IMR-90 (cell line): Measurements from ENCODE around the gene C14orf119. TPM values are rescaled to one million over a fixed set of nuclear protein-coding genes. Genes with fewer than 3 reads are reported as not detected.

Experiments
- ATAC-seq: fragments of 200-7000 bp; cut with Tn5 transposase; 2 replicates; pipeline ENCODE4 v1.9.1; 2020; ENCODE audit warnings: low read depth, mild to moderate bottlenecking, moderate library complexity
- BruUV-seq: library from RNA; stranded (reverse); fragments of 400-500 nt; replicated peaks from 2 replicates; lab custom pipeline; 2021; lab: Mats Ljungman, UMichigan
- CTCF ChIA-PET: fragments of 300-600 bp; formaldehyde crosslinking; extraction: SDS; loops from one replicate; lab custom pipeline; 2021; ENCODE audit warnings: antibody characterized with exemption; lab: Yijun Ruan, JAX
- POLR2A ChIA-PET: fragments of 300-600 bp; sonication (Branson Sonifier 250); formaldehyde crosslinking; loops from one replicate; lab custom pipeline; 2022; ENCODE audit warnings: antibody characterized with exemption; ENCODE audit not compliant: unreplicated experiment; lab: Charles Lee
- DNase-seq: peaks from one replicate; pipeline ENCODE4 v3.0.0; 2013
- H2AFZ ChIP-seq: replicated peaks from 2 replicates; pipeline ENCODE3; 2013; ENCODE audit warnings: low read length, mild to moderate bottlenecking; ENCODE audit not compliant: poor library complexity
- H2AK5ac ChIP-seq: 2 replicates; pipeline ENCODE4 v1.6.1; 2013; ENCODE audit warnings: low read depth, low read length, inconsistent platforms
- H2AK9ac ChIP-seq: replicated peaks from 2 replicates; pipeline ENCODE3; 2013; ENCODE audit warnings: mild to moderate bottlenecking, low read depth, low read length, moderate library complexity; ENCODE audit not compliant: poor library complexity
- H2BK120ac ChIP-seq: 2 replicates; pipeline ENCODE4 v1.6.1; 2013; ENCODE audit warnings: low read depth, low read length, inconsistent platforms
- H2BK15ac ChIP-seq: 3 replicates; pipeline ENCODE4 v1.6.1; 2013; ENCODE audit warnings: low read depth, low read length, inconsistent platforms
- H2BK20ac ChIP-seq: 2 replicates; pipeline ENCODE4 v1.6.1; 2013; ENCODE audit warnings: low read depth, mild to moderate bottlenecking, inconsistent platforms, low read length, moderate library complexity
- H2BK5ac ChIP-seq: 2 replicates; pipeline ENCODE4 v1.6.1; 2013; ENCODE audit warnings: mild to moderate bottlenecking, low read depth, low read length, inconsistent platforms; ENCODE audit not compliant: poor library complexity, severe bottlenecking
- H3K14ac ChIP-seq: replicated peaks from 2 replicates; pipeline ENCODE4 v1.6.1; 2013; ENCODE audit warnings: low read depth, low read length, inconsistent platforms
- H3K18ac ChIP-seq: 2 replicates; pipeline ENCODE4 v1.6.1; 2013; ENCODE audit warnings: low read depth, low read length, control low read depth
- H3K23ac ChIP-seq: 2 replicates; pipeline ENCODE4 v1.6.1; 2013; ENCODE audit warnings: low read depth, low read length, inconsistent platforms
- H3K27ac ChIP-seq: 2 replicates; pipeline ENCODE4 v1.5.1; 2013; ENCODE audit warnings: mild to moderate bottlenecking, control low read depth, low read length; ENCODE audit not compliant: insufficient read depth
- H3K27me3 ChIP-seq: 2 replicates; pipeline ENCODE4 v1.6.1; 2013; ENCODE audit warnings: low read length; ENCODE audit not compliant: control insufficient read depth, insufficient read depth
- H3K36me3 ChIP-seq: 2 replicates; pipeline ENCODE4 v1.6.1; 2013; ENCODE audit warnings: low read length, mixed read lengths; ENCODE audit not compliant: control insufficient read depth, insufficient read depth
- H3K4ac ChIP-seq: 2 replicates; pipeline ENCODE4 v1.6.1; 2013; ENCODE audit warnings: low read depth, low read length, inconsistent platforms
- H3K4me1 ChIP-seq: 2 replicates; pipeline ENCODE4 v1.6.1; 2013; ENCODE audit warnings: low read length, mixed read lengths; ENCODE audit not compliant: control insufficient read depth, insufficient read depth
- H3K4me2 ChIP-seq: 2 replicates; pipeline ENCODE4 v1.6.1; 2013; ENCODE audit warnings: low read depth, mild to moderate bottlenecking, control low read depth, low read length, moderate library complexity
- H3K4me3 ChIP-seq: 2 replicates; pipeline ENCODE4 v1.5.1; 2013; ENCODE audit warnings: low read depth, mild to moderate bottlenecking, control low read depth, low read length, moderate library complexity; ENCODE audit not compliant: insufficient read depth
- H3K56ac ChIP-seq: 2 replicates; pipeline ENCODE4 v1.6.1; 2013; ENCODE audit warnings: low read length, inconsistent platforms; ENCODE audit not compliant: insufficient read depth; ENCODE audit errors: extremely low read depth
- H3K79me1 ChIP-seq, 2 experiments: 2 replicates each; pipeline ENCODE4 v1.6.1; 2013; ENCODE audit warnings: low read length in 2 of 2, inconsistent platforms in 1 of 2, low read depth in 1 of 2
- H3K9ac ChIP-seq: 2 replicates; pipeline ENCODE4 v1.6.1; 2013; ENCODE audit warnings: low read depth, low read length, control low read depth
- H3K9me1 ChIP-seq: 2 replicates; pipeline ENCODE4 v1.6.1; 2013; ENCODE audit warnings: low read length, inconsistent platforms; ENCODE audit not compliant: insufficient read depth
- H3K9me3 ChIP-seq: 2 replicates; pipeline ENCODE4 v1.6.1; 2013; ENCODE audit warnings: low read length; ENCODE audit not compliant: control insufficient read depth, insufficient read depth
- H4K20me1 ChIP-seq: 2 replicates; pipeline ENCODE4 v1.6.1; 2013; ENCODE audit warnings: low read length, inconsistent platforms; ENCODE audit not compliant: insufficient read depth
- H4K5ac ChIP-seq: 2 replicates; pipeline ENCODE4 v1.6.1; 2013; ENCODE audit warnings: mild to moderate bottlenecking, low read depth, low read length, control low read depth
- H4K8ac ChIP-seq, 2 experiments: 2 replicates each; pipeline ENCODE4 v1.6.1; 2013; ENCODE audit warnings: low read depth in 2 of 2, low read length in 2 of 2, control low read depth in 1 of 2, inconsistent platforms in 1 of 2
- H4K91ac ChIP-seq: 2 replicates; pipeline ENCODE4 v1.6.1; 2013; ENCODE audit warnings: low read depth, low read length, inconsistent platforms; ENCODE audit not compliant: insufficient read depth
- BHLHE40 ChIP-seq: fragments of 150-350 bp; IDR thresholded peaks from 2 replicates; pipeline ENCODE4 v1.6.1; 2016; ENCODE audit warnings: mild to moderate bottlenecking, low read depth, low read length
- CEBPB ChIP-seq: IDR thresholded peaks from 2 replicates; pipeline ENCODE4 v1.6.1; 2012; ENCODE audit warnings: low read depth, low read length, improper control_type of control experiment
- ELK1 ChIP-seq: fragments of 150-350 bp; IDR thresholded peaks from 2 replicates; pipeline ENCODE4 v1.6.1; 2016; ENCODE audit warnings: low read depth, mild to moderate bottlenecking, low read length, moderate library complexity, borderline replicate concordance
- FOS ChIP-seq: fragments of 150-350 bp; IDR thresholded peaks from 2 replicates; pipeline ENCODE4 v1.6.1; 2016; ENCODE audit warnings: low read depth, low read length
- MAZ ChIP-seq: IDR thresholded peaks from 2 replicates; pipeline ENCODE4 v1.6.1; 2012; ENCODE audit warnings: low read depth, mild to moderate bottlenecking, low read length, improper control_type of control experiment, moderate library complexity, borderline replicate concordance
- MXI1 ChIP-seq: IDR thresholded peaks from 2 replicates; pipeline ENCODE4 v1.6.1; 2012; ENCODE audit warnings: low read depth, mild to moderate bottlenecking, low read length, moderate library complexity, borderline replicate concordance
- NFE2L2 ChIP-seq: fragments of 150-350 bp; IDR thresholded peaks from 2 replicates; pipeline ENCODE4 v1.6.1; 2016; ENCODE audit warnings: low read depth, mild to moderate bottlenecking, low read length
- POLR2A ChIP-seq: IDR thresholded peaks from 2 replicates; pipeline ENCODE4 v1.6.1; 2012; ENCODE audit warnings: mild to moderate bottlenecking, low read depth, low read length
- RAD21 ChIP-seq: IDR thresholded peaks from 2 replicates; pipeline ENCODE4 v1.6.1; 2012; ENCODE audit warnings: low read length, improper control_type of control experiment
- RCOR1 ChIP-seq: IDR thresholded peaks from 2 replicates; pipeline ENCODE4 v1.6.1; 2012; ENCODE audit warnings: mild to moderate bottlenecking, low read length, improper control_type of control experiment; ENCODE audit not compliant: insufficient replicate concordance
- RFX5 ChIP-seq: IDR thresholded peaks from 2 replicates; pipeline ENCODE4 v1.8.0; 2012; ENCODE audit warnings: low read depth, mild to moderate bottlenecking, low read length, moderate library complexity
- WGBS, 2 experiments: methylation state at CpG; one replicate each; pipeline versions ENCODE4 v1.1.5 to v1.1.7; 2013; ENCODE audit warnings: missing lambda C conversion rate in 2 of 2; ENCODE audit not compliant: insufficient read length in 1 of 2; ENCODE audit errors: extremely low coverage in 2 of 2; 5-methylcytosine and 5-hydroxymethylcytosine counted together
- dilution Hi-C: fragments of 300-500 bp; cut with HindIII; formaldehyde crosslinking; loops from one replicate; pipeline ENCODE4 v1.14.3; 2018; ENCODE audit warnings: low sequenced_read_pairs; ENCODE audit not compliant: unreplicated experiment
- in situ Hi-C: fragments of 300-500 bp; cut with MboI; formaldehyde crosslinking; loops from 3 replicates; pipeline ENCODE4 v1.14.3; 2019; ENCODE audit warnings: low sequenced_read_pairs, inconsistent platforms, mixed read lengths
- intact Hi-C: fragments of 100-400 bp; cut with micrococcal nuclease; formaldehyde crosslinking; loops from 2 replicates; pipeline ENCODE4 v1.10.0; 2022
- polyA plus RNA-seq, 3 experiments: library from polyadenylated mRNA; depleted of rRNA; stranded (reverse); fragments of >200 nt; gene quantifications; 2 replicates each; pipeline ENCODE4 v1.2.3, GENCODE V29; 2012; ENCODE audit warnings: low replicate concordance in 1 of 3
- total RNA-seq: library from RNA; depleted of rRNA; stranded (reverse); fragments of >200 nt; gene quantifications from 2 replicates; pipeline ENCODE4 v1.2.3, GENCODE V29; 2012
- TF ChIP-seq, protein P1 (sequence below): fragments of 150-350 bp; IDR thresholded peaks from 2 replicates; pipeline ENCODE4 v1.6.1; 2017; ENCODE audit warnings: mild to moderate bottlenecking, antibody characterized with exemption, low read length, low read depth

Gene C14orf119
- total and polyA plus RNA-seq, 2 of the 4 experiments (the other 2 are of a cell fraction) = 74.0 to 83.7 TPM

DNA sequence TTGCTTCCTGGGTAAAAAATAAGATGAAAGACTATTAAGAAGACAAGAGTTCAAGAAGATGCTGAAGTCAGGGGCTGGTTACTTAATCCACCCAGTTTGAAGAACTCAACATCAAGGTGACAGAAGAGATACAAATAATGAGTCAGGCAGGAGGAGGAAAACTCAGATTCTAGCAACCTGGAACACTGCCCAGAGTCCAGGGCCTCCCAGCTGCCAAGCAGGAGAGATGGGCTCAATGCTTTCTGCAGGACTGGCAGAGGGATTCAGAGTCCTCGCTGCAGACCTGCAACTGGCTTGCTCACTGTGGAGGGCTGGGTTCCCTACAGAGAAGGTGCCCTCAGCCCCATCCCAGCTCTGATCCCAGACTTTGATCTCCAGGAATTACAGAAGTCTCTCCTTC lies 52.4 kb downstream of the C14orf119 start:
- no peak overlapping the region for H3K18ac ChIP-seq
- no peak overlapping the region for H3K4me3 ChIP-seq
- in situ Hi-C loops (no loop called here), dilution Hi-C loops (no loop called here), intact Hi-C loops (no loop called here)
- TF ChIP-seq, protein P1, sequence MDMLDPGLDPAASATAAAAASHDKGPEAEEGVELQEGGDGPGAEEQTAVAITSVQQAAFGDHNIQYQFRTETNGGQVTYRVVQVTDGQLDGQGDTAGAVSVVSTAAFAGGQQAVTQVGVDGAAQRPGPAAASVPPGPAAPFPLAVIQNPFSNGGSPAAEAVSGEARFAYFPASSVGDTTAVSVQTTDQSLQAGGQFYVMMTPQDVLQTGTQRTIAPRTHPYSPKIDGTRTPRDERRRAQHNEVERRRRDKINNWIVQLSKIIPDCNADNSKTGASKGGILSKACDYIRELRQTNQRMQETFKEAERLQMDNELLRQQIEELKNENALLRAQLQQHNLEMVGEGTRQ = no peak
- TF ChIP-seq RAD21 = no peak
- TF ChIP-seq MXI1 = no peak
- no peak for TF ChIP-seq FOS
- no peak for TF ChIP-seq MAZ
- TF ChIP-seq RFX5 = no peak
- TF ChIP-seq POLR2A = no peak
- TF ChIP-seq NFE2L2 = no peak
- no peak for TF ChIP-seq ELK1
- no peak for TF ChIP-seq RCOR1
- no peak for TF ChIP-seq BHLHE40
- no peak for TF ChIP-seq CEBPB
- DNase-seq = peak; percentile 42
- no peak overlapping the region for H4K91ac ChIP-seq
- no peak overlapping the region for H2AK5ac ChIP-seq
- ATAC-seq = no peak; the same call in 1 of the 2 replicates
- H3K9me3 ChIP-seq = 0 out of 2 replicates have a peak, but pooled peaks cover 2% of the 10 kb centered on the region
- H4K5ac ChIP-seq = no peak overlapping the region
- no peak overlapping the region for H2BK120ac ChIP-seq
- H3K4ac ChIP-seq = no peak overlapping the region
- no peak overlapping the region for H2AK9ac ChIP-seq
- no peak overlapping the region for H4K8ac ChIP-seq
- H3K9ac ChIP-seq = no peak overlapping the region
- no peak overlapping the region for H2BK15ac ChIP-seq
- H3K4me1 ChIP-seq = no peaks in the 10 kb centered on the region
- CTCF ChIA-PET = interaction anchor here (1.4 kb wide), 1 partner anchor 39 kb away, joined by 3 read pairs; no protein-coding TSS in a partner anchor
- H3K9me1 ChIP-seq = no peaks in the 10 kb centered on the region
- H3K4me2 ChIP-seq = no peak overlapping the region
- H3K27me3 ChIP-seq = peaks cover 17% of the 10 kb centered on the region
- H3K56ac ChIP-seq = no peak overlapping the region
- no peak overlapping the region for H2AFZ ChIP-seq
- H4K20me1 ChIP-seq = no peaks in the 10 kb centered on the region
- no peak overlapping the region for H2BK20ac ChIP-seq
- no peaks in the 10 kb centered on the region for H3K36me3 ChIP-seq
- no peak overlapping the region for H3K27ac ChIP-seq
- H3K14ac ChIP-seq = no peak overlapping the region
- no peak overlapping the region for H2BK5ac ChIP-seq
- no CpG with 5 or more reads among the region's 1 CpG for WGBS, 2 experiments
- POLR2A ChIA-PET = no interaction called here
- no peak overlapping the region for H3K23ac ChIP-seq
- no TSS peak for BruUV-seq
- no peaks in the 10 kb centered on the region for H3K79me1 ChIP-seq
